ENCODE measurements around the gene INPP5J. TPM values are rescaled to one million over a fixed set of nuclear protein-coding genes. Genes with fewer than 3 reads are reported as not detected.

INPP5J gene
- total RNA-seq, 1 experiment from 2014 or later: 4.6 TPM

DNA sequence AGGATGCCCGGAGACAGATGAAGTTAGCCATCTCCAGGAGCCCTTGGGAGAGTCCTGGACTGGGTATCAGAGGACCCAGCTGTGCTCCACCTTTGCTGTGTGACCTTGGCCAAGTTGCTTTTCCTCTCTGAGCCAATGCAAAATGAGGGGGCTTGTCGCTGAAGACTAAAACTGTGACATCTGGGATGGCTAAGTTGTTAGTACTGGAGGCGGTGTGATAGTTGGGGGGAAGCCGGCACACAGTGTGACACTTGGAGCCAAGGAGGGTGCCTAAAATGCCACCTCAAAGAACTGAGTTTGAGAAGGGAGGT lies 481 bp downstream of the INPP5J start:
- Histone ChIP-seq H3K4me1 (ENCODE audit: insufficient read depth, low read length, poor library complexity, severe bottlenecking) (peaks cover 9% of the 10 kb centered on the region), H3K9me3 (ENCODE audit: low read depth, low read length, poor library complexity, severe bottlenecking) (no peaks in the 10 kb centered on the region), H3K36me3 (ENCODE audit: insufficient read depth, low read length, poor library complexity, severe bottlenecking) (no peaks in the 10 kb centered on the region), H3K27ac (ENCODE audit: low read depth, low read length, poor library complexity, severe bottlenecking) (peak overlapping the region; percentile 72), H3K4me3 (ENCODE audit: low read depth, low read length, poor library complexity, severe bottlenecking) (peak overlapping the region; percentile 60), H3K27me3 (replicated peaks; ENCODE audit: insufficient read depth, low read depth, low read length, poor library complexity) (no peaks in the 10 kb centered on the region)
- BruUV-seq (replicated peaks): no TSS peak
- intact Hi-C loops (cut with micrococcal nuclease; ENCODE audit: unreplicated experiment): no loop called here
- ChIA-PET POLR2A (ENCODE audit: low non-redundant PET) (no interaction called here), CTCF (no interaction called here)
- TF ChIP-seq EZH2 (IDR thresholded peaks at IDR 0.05; ENCODE audit: borderline replicate concordance, low read depth, low read length, poor library complexity, severe bottlenecking): no peak
- no peak for TF ChIP-seq CTCF (conservative IDR thresholded peaks at IDR 0.05; ENCODE audit: low read depth, low read length)
- DNase-seq (ENCODE audit: low spot score): no peak

GRCh38 chr22:31124290-31124689 lies 1.5 kb downstream of the INPP5J start:
- intact Hi-C loops (cut with micrococcal nuclease; ENCODE audit: unreplicated experiment): no loop called here
- no peak for DNase-seq (ENCODE audit: low spot score)
- POLR2A ChIA-PET (ENCODE audit: low non-redundant PET): no interaction called here

DNA sequence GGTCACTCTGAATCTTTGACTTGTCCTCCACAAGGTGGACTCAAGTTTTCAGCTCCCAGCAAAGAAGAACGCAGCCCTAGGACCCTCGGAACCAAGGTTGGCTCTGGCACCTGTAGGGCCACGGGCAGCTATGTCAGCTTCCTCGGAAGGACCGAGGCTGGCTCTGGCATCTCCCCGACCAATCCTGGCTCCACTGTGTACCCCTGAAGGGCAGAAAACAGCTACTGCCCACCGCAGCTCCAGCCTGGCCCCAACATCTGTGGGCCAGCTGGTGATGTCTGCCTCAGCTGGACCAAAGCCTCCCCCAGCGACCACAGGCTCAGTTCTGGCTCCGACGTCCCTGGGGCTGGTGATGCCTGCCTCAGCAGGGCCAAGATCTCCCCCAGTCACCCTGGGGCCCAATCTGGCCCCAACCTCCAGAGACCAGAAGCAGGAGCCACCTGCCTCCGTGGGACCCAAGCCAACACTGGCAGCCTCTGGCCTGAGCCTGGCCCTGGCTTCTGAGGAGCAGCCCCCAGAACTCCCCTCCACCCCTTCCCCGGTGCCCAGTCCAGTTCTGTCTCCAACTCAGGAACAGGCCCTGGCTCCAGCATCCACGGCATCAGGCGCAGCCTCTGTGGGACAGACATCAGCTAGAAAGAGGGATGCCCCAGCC lies 2.2 kb downstream of the INPP5J start:
- H3K36me3 ChIP-seq (ENCODE audit: insufficient read depth, low read length, poor library complexity, severe bottlenecking): no peaks in the 10 kb centered on the region
- DNase-seq (ENCODE audit: low spot score): no peak
- TF ChIP-seq CTCF (conservative IDR thresholded peaks at IDR 0.05; ENCODE audit: low read depth, low read length): no peak
- TF ChIP-seq EZH2 (IDR thresholded peaks at IDR 0.05; ENCODE audit: borderline replicate concordance, low read depth, low read length, poor library complexity, severe bottlenecking): no peak
- BruUV-seq (replicated peaks): no TSS peak
- H3K27ac ChIP-seq (ENCODE audit: low read depth, low read length, poor library complexity, severe bottlenecking): no peak overlapping the region
- intact Hi-C loops (cut with micrococcal nuclease; ENCODE audit: unreplicated experiment): no loop called here
- H3K4me3 ChIP-seq (ENCODE audit: low read depth, low read length, poor library complexity, severe bottlenecking): no peak overlapping the region
- ChIA-PET CTCF (no interaction called here), POLR2A (ENCODE audit: low non-redundant PET) (no interaction called here)
- no peaks in the 10 kb centered on the region for H3K27me3 ChIP-seq (replicated peaks; ENCODE audit: insufficient read depth, low read depth, low read length, poor library complexity)
- no peaks in the 10 kb centered on the region for H3K9me3 ChIP-seq (ENCODE audit: low read depth, low read length, poor library complexity, severe bottlenecking)
- H3K4me1 ChIP-seq (ENCODE audit: insufficient read depth, low read length, poor library complexity, severe bottlenecking): peaks cover 9% of the 10 kb centered on the region

More at GRCh38 chr22:31124290-31124689, 1.5 kb downstream of the INPP5J start:
- Histone ChIP-seq H3K27me3 (replicated peaks; ENCODE audit: insufficient read depth, low read depth, low read length, poor library complexity) (no peaks in the 10 kb centered on the region), H3K36me3 (ENCODE audit: insufficient read depth, low read length, poor library complexity, severe bottlenecking) (no peaks in the 10 kb centered on the region), H3K4me3 (ENCODE audit: low read depth, low read length, poor library complexity, severe bottlenecking) (no peak overlapping the region), H3K4me1 (ENCODE audit: insufficient read depth, low read length, poor library complexity, severe bottlenecking) (peaks cover 9% of the 10 kb centered on the region), H3K27ac (ENCODE audit: low read depth, low read length, poor library complexity, severe bottlenecking) (no peak overlapping the region), H3K9me3 (ENCODE audit: low read depth, low read length, poor library complexity, severe bottlenecking) (no peaks in the 10 kb centered on the region)
- TF ChIP-seq CTCF (conservative IDR thresholded peaks at IDR 0.05; ENCODE audit: low read depth, low read length): no peak
- TF ChIP-seq EZH2 (IDR thresholded peaks at IDR 0.05; ENCODE audit: borderline replicate concordance, low read depth, low read length, poor library complexity, severe bottlenecking): no peak
- no TSS peak for BruUV-seq (replicated peaks)
- CTCF ChIA-PET: no interaction called here

All from A673 (cell line).